NT2/D1 (cell line): ENCODE measurements around the gene AKAP6.

Experiments
- DNase-seq: peaks from one replicate; pipeline ENCODE4 v3.0.0-alpha.2; 2011; ENCODE audit warnings: low read depth, low spot score
- H3K27me3 ChIP-seq: 2 replicates; pipeline ENCODE4 v1.6.0; 2011; ENCODE audit warnings: mild to moderate bottlenecking; ENCODE audit not compliant: insufficient read length, insufficient read depth
- H3K36me3 ChIP-seq: 2 replicates; pipeline ENCODE4 v1.6.1; 2011; ENCODE audit warnings: mild to moderate bottlenecking, low read length, mixed read lengths; ENCODE audit not compliant: insufficient read depth, insufficient read length
- H3K4me1 ChIP-seq: 2 replicates; pipeline ENCODE4 v1.5.1; 2011; ENCODE audit not compliant: insufficient read depth, insufficient read length
- H3K4me3 ChIP-seq: 2 replicates; pipeline ENCODE4 v1.5.1; 2011; ENCODE audit warnings: low read depth; ENCODE audit not compliant: insufficient read length
- H3K9ac ChIP-seq: 2 replicates; pipeline ENCODE4 v1.6.0; 2011; ENCODE audit warnings: low read depth; ENCODE audit not compliant: insufficient read length
- H3K9me3 ChIP-seq: 2 replicates; pipeline ENCODE4 v1.5.1; 2011; ENCODE audit warnings: mild to moderate bottlenecking, low read length; ENCODE audit not compliant: insufficient read depth
- SUZ12 ChIP-seq: IDR thresholded peaks from 2 replicates; pipeline ENCODE4 v1.6.1; 2011; ENCODE audit not compliant: insufficient read length, insufficient read depth; ENCODE audit errors: extremely low read depth
- YY1 ChIP-seq: IDR thresholded peaks from 2 replicates; pipeline ENCODE4 v1.6.1; 2011; ENCODE audit not compliant: insufficient read length, insufficient read depth
- ZNF274 ChIP-seq: IDR thresholded peaks from 2 replicates; pipeline ENCODE4 v1.6.1; 2011; ENCODE audit warnings: mild to moderate bottlenecking, low read depth, low read length

Gene AKAP6

DNA sequence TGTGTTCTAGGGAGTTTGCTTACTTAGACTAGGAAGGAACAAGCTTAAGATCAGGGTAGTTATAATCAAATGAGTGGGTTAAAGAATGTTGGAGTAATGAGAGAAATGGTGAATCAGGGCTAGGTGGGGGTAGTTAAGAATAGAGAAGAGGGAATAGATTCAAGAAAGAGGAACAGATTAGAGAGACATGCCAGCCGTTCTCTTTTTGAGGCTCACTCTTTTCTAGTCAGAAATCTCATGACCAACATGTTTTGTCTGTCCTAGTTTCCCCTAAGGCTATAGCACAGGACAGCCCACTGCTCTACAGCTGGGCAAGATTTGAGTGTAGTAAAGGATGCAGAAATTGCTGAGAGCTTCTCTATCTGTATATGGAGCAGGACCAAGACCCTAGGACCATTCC is 258.4 kb downstream of the AKAP6 start:
- DNase-seq, result no peak
- no peak overlapping the region for H3K9ac ChIP-seq
- no peak overlapping the region for H3K4me3 ChIP-seq
- peaks cover 15% of the 10 kb centered on the region; the same call in 1 of the 2 replicates for H3K9me3 ChIP-seq
- no peaks in the 10 kb centered on the region for H3K36me3 ChIP-seq
- H3K27me3 ChIP-seq, result no peaks in the 10 kb centered on the region
- TF ChIP-seq ZNF274 (no peak), SUZ12 (no peak), YY1 (no peak)
- H3K4me1 ChIP-seq, result no peaks in the 10 kb centered on the region

DNA sequence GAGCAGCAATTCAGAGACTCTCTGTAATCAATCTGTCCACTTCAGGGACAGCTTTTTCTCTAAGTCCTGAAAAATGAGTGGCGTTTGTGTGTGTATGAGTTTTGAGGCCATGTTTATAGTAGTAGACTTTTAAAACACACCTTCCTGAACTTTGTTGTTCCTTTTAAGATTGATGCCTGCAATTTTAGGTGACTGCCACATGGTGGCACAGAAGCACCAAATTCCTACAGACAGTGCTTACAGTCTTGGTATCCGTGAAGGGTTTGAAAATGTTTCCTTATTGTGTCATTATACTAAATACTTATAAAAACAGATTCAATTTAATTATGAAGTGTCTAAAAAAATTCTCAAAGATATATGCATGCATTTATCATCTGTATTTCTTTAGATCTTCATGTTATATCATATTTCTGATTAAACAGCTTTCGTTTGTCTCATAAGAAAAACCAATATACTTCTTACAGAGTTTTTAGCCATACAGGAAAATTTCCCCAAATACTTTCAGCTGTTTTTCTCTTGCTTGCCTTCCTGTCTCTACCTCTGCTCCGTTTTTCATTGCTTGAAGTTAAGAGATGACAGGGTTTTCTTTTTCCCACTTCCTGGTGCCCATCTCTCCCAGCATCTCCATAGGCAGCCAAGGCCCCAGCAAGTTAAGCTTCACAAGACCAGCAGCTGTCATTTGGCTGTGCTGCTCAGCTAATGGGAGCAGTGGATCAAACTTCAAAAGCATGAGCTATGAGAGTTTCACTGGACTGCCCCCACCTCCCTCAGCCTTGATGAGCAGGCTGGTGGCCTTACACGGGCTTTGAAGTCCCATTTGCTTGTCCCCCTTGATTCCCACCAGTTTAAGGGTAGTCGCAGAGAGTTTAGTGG is 259.6 kb downstream of the AKAP6 start:
- peak; percentile 8 for DNase-seq
- no peak overlapping the region for H3K9ac ChIP-seq

DNA sequence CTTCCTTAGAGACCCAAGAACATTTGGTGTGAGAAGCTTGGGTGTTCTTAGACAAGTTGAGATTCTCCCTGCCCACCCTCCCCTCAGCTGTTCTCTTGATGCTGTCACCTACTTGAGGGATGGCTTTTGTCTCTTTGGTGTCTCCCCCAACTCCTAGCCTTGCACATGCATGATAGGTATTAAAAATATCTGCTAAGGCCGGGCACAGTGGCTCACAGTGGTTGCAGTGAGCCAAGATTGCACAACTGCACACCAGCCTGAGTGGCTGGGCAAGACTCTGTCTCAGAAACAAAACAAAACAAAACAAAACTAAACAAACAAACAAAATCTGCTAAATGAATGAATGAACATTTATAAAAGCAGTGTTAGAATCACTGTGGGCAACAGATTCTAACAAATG is 261.1 kb downstream of the AKAP6 start:
- no peak overlapping the region for H3K4me3 ChIP-seq
- TF ChIP-seq ZNF274, result no peak
- no peak for TF ChIP-seq YY1
- no peak for TF ChIP-seq SUZ12
- no peaks in the 10 kb centered on the region for H3K4me1 ChIP-seq
- no peaks in the 10 kb centered on the region for H3K27me3 ChIP-seq
- no peaks in the 10 kb centered on the region for H3K36me3 ChIP-seq
- H3K9ac ChIP-seq, result no peak overlapping the region
- peaks cover 10% of the 10 kb centered on the region; the same call in 1 of the 2 replicates for H3K9me3 ChIP-seq
- DNase-seq, result no peak

More for the DNA sequence above, 259.6 kb downstream of the AKAP6 start:
- no peaks in the 10 kb centered on the region for H3K27me3 ChIP-seq
- no peaks in the 10 kb centered on the region for H3K36me3 ChIP-seq
- TF ChIP-seq SUZ12 (no peak), YY1 (no peak), ZNF274 (no peak)
- H3K4me3 ChIP-seq, result no peak overlapping the region
- no peaks in the 10 kb centered on the region for H3K4me1 ChIP-seq
- peaks cover 15% of the 10 kb centered on the region; the same call in 1 of the 2 replicates for H3K9me3 ChIP-seq

DNA sequence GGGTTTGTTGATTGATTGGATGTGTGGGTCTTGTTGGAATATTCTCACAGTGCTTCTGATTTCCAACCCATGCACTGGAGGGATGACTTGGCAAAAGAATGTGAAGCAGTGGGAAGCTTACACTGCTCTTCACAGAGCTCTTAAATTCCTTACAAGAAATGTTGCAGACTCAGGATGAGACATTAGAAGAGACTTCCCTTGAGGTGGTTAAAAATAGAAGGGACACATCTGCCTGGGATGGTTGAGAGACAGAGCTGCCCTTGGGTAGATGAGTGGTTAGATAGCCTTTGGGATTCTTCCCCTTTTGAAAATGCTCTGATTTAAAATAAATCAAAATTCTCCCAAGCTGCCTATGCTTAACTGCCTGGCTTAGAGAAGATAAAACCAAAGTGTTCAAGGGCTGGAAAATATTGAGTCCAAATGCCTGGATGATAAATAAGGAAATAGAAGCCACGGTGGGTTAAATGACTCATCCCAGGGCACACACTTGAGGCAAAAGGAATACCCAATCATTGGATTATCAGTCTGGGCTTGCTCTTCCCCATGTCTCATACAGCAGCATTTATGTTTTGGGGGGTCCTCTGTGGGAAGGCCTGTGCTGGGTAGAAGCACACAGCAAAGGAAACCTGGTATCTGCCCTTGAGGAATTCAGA is 264.3 kb downstream of the AKAP6 start:
- DNase-seq, result no peak
- no peaks in the 10 kb centered on the region for H3K36me3 ChIP-seq
- no peaks in the 10 kb centered on the region for H3K27me3 ChIP-seq
- H3K9ac ChIP-seq, result no peak overlapping the region
- H3K4me3 ChIP-seq, result no peak overlapping the region
- TF ChIP-seq SUZ12 (no peak), ZNF274 (no peak), YY1 (no peak)
- H3K9me3 ChIP-seq, result no peaks in the 10 kb centered on the region
- no peaks in the 10 kb centered on the region for H3K4me1 ChIP-seq

DNA sequence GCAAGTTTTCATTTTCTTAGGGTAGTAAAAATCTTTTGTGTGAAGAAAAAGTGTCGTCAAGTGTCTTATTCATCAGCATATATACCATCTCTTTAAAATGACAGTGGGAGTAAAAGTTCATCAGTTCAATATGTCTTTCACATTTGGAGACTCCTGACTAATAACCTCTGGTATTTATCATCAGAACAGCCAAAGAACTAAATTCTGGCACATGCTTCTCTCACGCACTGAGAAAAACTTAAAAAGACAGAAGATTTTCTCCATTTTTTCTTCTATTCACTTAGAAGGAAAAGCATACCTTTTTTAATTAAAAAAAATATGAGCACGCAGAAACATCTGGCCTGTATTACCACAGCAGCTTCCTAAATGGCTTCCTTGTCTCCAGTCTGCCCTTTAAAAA is 265.7 kb downstream of the AKAP6 start:
- no peak overlapping the region for H3K4me3 ChIP-seq
- H3K36me3 ChIP-seq, result no peaks in the 10 kb centered on the region
- no peaks in the 10 kb centered on the region for H3K9me3 ChIP-seq
- H3K9ac ChIP-seq, result no peak overlapping the region
- no peaks in the 10 kb centered on the region for H3K27me3 ChIP-seq
- DNase-seq, result no peak
- TF ChIP-seq YY1 (no peak), SUZ12 (no peak), ZNF274 (no peak)
- H3K4me1 ChIP-seq, result no peaks in the 10 kb centered on the region

DNA sequence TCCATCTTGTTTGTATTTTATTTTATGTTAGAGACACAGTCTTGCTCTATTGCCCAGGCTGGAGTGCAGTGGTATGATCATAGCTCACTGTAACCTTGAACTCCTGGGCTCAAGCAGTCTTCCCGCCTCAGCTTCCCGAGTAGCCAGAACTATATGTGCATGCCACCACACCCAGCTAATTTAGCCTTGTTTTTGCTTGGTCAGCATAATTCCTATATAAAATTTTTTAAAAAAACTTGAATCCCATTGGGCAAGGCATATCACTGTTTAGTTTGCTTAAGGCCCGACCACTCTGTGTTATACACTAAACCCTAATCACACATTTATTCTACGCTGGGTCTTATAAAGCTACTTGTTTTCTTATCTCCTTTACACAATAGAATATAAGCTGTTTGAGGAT is 266.4 kb downstream of the AKAP6 start:
- Histone ChIP-seq H3K36me3 (no peaks in the 10 kb centered on the region), H3K27me3 (no peaks in the 10 kb centered on the region), H3K4me1 (no peaks in the 10 kb centered on the region), H3K9ac (no peak overlapping the region), H3K4me3 (no peak overlapping the region), H3K9me3 (no peaks in the 10 kb centered on the region)
- TF ChIP-seq ZNF274, result no peak
- no peak for TF ChIP-seq SUZ12
- no peak for TF ChIP-seq YY1
- DNase-seq, result no peak

DNA sequence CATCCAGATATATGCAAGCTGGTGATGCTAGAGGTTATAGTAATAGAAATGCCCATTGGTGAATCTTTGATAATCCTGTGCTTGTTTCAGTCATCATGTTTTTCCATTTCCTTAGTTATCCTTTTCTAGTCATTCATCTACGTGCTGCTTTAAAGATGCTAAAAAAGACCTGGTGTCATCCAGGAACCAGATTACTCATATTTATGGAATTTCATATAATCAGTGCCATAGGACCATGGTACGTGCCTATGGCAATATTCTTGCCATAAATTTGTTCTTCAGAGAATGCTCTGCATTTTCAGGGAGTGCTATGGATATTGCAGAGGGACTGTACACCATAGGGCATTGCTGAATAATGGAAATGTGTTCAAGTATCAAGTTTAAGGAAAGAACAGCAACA is 267.3 kb downstream of the AKAP6 start:
- no peaks in the 10 kb centered on the region for H3K9me3 ChIP-seq
- TF ChIP-seq SUZ12 (no peak), YY1 (no peak), ZNF274 (no peak)
- DNase-seq, result no peak
- no peak overlapping the region for H3K9ac ChIP-seq
- no peaks in the 10 kb centered on the region for H3K4me1 ChIP-seq
- no peaks in the 10 kb centered on the region for H3K36me3 ChIP-seq
- H3K27me3 ChIP-seq, result no peaks in the 10 kb centered on the region
- no peak overlapping the region for H3K4me3 ChIP-seq
